Liver (tissue), 3 donors: ENCODE results near the gene FAM3B.

Experiments used
- CTCF ChIP-seq: fragments of 150-350 bp; IDR thresholded peaks from 2 replicates; pipeline ENCODE4 v1.5.1; 2017; ENCODE audit warnings: improper control_type of control experiment, low read depth, low read length; ENCODE audit not compliant: missing input control
- GABPA ChIP-seq, 2 donors: IDR thresholded peaks in 1 of 2; conservative IDR thresholded peaks in 1 of 2; 2 replicates each; pipeline ENCODE4 v1.6.1; 2016; ENCODE audit warnings: antibody characterized with exemption in 2 of 2, mild to moderate bottlenecking in 1 of 2, moderate library complexity in 1 of 2
- JUND ChIP-seq, 2 donors: IDR thresholded peaks; 2 replicates each; pipeline ENCODE4 v1.6.1; 2016; ENCODE audit warnings: antibody characterized with exemption in 2 of 2
- RAD21 ChIP-seq, 2 donors: IDR thresholded peaks; 2 replicates each; pipeline ENCODE4 v1.6.1; 2016; ENCODE audit warnings: antibody characterized with exemption in 2 of 2, mild to moderate bottlenecking in 2 of 2
- TAF1 ChIP-seq: conservative IDR thresholded peaks from 2 replicates; pipeline ENCODE4 v1.6.1; 2016; ENCODE audit warnings: antibody characterized with exemption, mild to moderate bottlenecking
- ZBTB33 ChIP-seq: IDR thresholded peaks from 2 replicates; pipeline ENCODE4 v1.6.1; 2016; ENCODE audit warnings: antibody characterized with exemption
- TF ChIP-seq, protein P1 (sequence below): IDR thresholded peaks from 2 replicates; pipeline ENCODE4 v1.6.1; 2016; ENCODE audit warnings: antibody characterized with exemption, mild to moderate bottlenecking
- TF ChIP-seq, protein P2 (sequence below): IDR thresholded peaks from 2 replicates; pipeline ENCODE4 v1.6.1; 2016; ENCODE audit warnings: antibody characterized with exemption
- donor health status: healthy.
- donor health status: healthy.

DNA sequence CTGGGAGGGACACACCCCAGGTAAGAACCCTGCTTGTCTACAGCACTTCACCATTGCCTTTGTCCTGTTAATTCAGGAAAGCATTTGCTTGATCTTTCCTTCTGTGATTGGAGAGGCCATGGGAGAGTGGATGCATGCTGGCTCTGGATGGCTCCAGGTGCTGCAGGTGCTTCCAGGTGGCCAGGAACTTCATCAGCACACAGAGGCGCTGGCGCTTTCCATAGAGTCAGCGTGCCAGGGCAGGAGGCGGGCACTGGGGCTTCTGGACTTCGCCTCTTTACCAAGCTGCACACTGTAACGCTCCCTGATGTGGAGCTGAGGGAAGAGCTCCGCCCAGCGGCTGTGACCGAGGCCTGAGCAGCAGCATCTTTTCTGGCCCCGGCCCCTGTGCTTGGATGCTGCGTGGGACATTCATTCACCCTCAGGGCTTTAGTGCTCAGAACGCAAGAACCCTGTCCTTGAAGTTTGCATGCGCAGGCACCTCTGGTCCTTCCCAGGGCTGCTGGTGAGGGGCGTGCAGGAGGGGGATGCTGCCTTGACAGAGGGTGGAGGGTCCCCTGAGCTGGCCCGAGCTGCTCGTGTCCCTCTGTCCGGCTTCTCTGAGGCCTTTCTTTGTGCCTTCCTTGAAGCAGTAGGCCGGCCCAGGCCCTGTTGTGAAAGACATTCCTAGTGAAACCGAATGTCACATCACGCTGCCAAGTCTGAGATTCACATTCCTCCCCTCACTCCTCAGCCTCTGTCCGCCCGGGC is 43.6 kb downstream of the FAM3B start:
- no peak for TF ChIP-seq CTCF
- peak; percentile 18 to 40 for TF ChIP-seq RAD21 (IDR thresholded peaks at IDR 0.05)
- no peak for TF ChIP-seq JUND (IDR thresholded peaks at IDR 0.05)
- no peak for TF ChIP-seq TAF1
- TF ChIP-seq, protein P1, sequence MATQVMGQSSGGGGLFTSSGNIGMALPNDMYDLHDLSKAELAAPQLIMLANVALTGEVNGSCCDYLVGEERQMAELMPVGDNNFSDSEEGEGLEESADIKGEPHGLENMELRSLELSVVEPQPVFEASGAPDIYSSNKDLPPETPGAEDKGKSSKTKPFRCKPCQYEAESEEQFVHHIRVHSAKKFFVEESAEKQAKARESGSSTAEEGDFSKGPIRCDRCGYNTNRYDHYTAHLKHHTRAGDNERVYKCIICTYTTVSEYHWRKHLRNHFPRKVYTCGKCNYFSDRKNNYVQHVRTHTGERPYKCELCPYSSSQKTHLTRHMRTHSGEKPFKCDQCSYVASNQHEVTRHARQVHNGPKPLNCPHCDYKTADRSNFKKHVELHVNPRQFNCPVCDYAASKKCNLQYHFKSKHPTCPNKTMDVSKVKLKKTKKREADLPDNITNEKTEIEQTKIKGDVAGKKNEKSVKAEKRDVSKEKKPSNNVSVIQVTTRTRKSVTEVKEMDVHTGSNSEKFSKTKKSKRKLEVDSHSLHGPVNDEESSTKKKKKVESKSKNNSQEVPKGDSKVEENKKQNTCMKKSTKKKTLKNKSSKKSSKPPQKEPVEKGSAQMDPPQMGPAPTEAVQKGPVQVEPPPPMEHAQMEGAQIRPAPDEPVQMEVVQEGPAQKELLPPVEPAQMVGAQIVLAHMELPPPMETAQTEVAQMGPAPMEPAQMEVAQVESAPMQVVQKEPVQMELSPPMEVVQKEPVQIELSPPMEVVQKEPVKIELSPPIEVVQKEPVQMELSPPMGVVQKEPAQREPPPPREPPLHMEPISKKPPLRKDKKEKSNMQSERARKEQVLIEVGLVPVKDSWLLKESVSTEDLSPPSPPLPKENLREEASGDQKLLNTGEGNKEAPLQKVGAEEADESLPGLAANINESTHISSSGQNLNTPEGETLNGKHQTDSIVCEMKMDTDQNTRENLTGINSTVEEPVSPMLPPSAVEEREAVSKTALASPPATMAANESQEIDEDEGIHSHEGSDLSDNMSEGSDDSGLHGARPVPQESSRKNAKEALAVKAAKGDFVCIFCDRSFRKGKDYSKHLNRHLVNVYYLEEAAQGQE = no peak
- TF ChIP-seq, protein P2, sequence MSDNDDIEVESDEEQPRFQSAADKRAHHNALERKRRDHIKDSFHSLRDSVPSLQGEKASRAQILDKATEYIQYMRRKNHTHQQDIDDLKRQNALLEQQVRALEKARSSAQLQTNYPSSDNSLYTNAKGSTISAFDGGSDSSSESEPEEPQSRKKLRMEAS = no peak
- no peak for TF ChIP-seq ZBTB33
- no peak for TF ChIP-seq GABPA (IDR thresholded peaks at IDR 0.05 in 1 of 2, conservative IDR thresholded peaks at IDR 0.05 in 1 of 2)
